Measurements from ENCODE around the gene ENGASE.
"Not testable (repeated sequence)": the region's sequence is repeated elsewhere in the genome, so short reads cannot be mapped to it uniquely, and the experiment has no call there.

The ENGASE gene

GRCh38 chr17:79054200-79054960, 20.2 kb upstream of the ENGASE start:
- no peak for DNase-seq

DNA sequence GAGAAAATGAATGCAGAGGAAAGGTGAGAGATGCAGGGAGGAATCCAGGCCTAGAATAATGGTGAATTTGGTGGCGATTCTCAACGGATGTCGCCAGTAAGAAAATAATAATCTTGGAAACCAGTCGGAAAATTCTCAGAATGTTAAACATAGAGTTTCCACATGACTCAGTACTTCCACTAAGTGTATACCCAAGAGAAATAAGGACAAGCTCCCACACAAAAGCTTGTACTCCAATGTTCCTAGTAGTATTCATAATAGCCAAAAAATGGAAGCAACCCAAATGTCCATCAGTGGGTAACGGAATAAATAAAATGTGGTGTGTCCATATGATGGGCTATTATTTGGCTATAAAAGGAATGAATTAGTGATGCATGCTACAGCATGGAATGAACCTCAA, 19.4 kb upstream of the ENGASE start:
- DNase-seq = no peak

DNA sequence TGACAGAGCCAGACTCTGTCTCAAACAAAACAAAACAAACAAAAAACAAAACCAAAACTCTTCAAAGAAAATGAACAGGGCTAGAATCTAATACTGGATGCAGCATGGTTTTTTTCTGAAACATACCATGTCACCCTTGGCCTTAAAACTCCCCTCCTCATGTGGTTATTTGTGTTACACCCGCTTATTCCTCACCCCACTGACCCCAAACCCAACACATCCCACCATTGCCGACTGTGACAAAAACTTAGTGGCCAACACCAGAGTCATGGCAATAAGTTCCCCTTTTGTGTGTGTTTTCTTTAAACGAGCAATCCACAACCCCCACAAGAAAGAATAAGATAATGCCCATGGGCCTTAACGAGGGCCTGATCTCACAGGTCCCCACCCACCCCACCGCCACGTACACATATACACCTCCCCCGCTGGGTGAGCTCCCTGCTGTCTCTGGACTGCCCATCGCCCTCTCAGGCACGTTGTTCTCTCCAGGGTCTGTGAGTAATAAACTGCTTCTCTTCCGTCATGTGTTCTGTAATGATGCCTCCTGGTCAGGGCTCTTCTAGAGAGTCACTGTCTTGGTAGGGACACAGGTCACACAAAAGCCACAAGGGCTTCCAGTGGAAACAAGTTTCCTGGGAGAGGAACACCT, 16.8 kb upstream of the ENGASE start:
- DNase-seq = no peak

- DNase-seq = no peak
Measured at GRCh38 chr17:79062691-79063090, 11.9 kb upstream of the ENGASE start.

DNA sequence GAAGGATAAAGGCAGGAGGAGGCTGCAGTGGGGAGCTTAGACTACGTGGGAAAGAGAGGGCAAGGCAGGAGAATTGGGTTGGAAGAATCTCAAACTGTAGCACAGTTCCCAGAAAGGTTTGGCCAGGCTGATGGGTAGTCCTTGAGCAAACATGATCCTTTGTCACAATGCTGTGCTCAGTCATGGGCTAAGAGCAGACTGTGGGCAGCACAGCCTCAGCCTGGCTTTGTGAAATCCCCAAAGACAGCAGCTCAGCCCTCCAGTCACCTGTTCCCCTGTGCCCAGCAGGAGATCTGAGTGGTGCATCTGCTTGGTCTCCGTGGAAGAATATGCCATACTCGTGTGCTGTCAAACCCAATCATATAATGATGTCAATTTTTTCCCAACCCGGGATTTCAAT, 10.6 kb upstream of the ENGASE start:
- no peak for DNase-seq

GRCh38 chr17:79065105-79065670, 9.4 kb upstream of the ENGASE start:
- no peak for DNase-seq

GRCh38 chr17:79066963-79067362, 7.7 kb upstream of the ENGASE start:
- no peak for DNase-seq

DNA sequence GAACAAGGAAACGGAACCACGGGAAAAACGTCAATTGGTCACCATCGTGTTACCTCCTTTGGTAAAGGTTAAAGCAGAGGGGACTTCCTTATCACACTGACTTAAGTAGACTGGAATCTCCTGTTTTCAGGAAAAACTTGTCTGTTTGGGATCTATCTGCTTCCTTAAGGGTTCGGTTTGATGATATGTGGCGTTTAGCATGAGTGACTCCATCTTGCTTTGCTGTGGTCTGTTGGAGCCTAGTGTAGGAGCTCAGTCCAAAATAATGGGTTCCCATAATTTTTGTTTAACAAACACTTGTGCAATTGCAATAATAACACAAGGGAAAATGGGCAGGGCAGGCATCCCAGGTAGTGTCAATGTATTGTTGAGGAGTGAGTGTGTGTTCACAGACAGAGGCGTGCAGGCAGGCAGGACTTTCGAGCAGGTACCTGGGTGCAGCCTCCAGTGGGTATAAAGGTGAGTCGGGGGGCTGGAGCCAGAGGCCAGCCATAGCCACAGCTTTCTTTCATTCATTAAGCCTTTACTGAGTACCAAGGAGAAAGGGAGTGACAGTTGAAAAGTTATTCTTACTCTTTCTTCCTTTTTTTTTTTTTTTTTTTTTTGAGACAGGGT, 4.3 kb upstream of the ENGASE start:
- no peak for DNase-seq

- no peak for DNase-seq
Measured at GRCh38 chr17:79071161-79071740, 3.4 kb upstream of the ENGASE start.

GRCh38 chr17:79072544-79072943, 2.1 kb upstream of the ENGASE start:
- DNase-seq = no peak

DNA sequence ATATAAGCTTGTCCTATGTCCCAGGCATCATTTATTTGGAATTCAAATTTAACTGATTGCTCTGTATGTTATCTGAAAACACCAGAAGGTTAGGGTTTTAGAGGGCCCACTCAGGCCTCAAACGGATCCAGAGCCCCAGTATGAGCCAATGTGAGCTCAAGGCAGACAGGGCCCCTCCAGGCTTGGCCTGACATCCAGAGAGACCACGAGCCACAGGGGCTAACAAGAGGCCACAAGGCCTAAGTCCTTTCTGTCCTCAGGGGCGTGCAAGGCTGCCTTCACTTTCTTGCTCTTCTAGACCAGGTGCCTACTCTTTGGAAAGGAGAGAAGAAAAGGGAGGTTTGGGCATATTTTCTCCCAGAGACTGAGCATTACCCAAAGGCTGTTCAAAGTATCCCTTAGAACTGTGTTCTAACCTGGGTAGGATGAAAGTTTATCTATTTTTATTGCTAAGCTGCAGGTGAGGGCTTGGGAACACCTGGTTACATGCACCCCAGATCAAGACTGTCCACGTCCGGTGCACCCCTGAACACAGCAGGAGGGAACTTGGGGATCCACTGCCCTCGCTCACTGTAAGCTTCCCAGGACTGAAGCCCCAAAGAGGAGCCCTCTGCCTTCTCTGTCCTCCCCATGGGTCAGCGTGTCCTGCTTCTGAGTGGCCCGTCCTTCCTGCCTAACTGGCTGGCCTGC, 1.5 kb upstream of the ENGASE start:
- no peak for DNase-seq

GRCh38 chr17:79073706-79074088, 927 bp upstream of the ENGASE start:
- no peak for DNase-seq

DNA sequence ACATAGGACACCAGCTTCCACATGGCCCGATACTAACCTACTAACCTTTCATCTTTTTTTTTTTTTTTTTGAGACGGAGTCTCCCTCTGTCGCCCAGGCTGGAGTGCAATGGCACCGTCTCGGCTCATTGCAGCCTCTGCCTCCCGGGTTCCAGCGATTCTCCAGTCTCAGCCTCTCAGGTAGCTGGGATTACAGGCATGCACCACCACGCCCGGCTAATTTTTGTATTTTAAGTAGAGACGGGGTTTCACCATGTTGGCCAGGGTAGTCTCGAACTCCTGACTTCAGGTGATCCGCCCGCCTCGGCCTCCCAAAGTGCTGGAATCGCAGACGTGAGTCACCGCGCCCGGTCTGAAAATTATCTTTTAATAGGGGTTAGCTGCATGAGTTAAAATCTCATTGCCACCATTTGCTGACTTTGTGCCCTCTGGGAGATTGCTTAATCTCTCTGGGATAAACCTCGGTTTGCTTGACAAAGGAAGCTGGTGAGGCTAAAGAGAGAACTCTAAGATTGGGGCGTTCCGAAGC, 439 bp upstream of the ENGASE start:
- not testable (repeated sequence) for DNase-seq

DNA sequence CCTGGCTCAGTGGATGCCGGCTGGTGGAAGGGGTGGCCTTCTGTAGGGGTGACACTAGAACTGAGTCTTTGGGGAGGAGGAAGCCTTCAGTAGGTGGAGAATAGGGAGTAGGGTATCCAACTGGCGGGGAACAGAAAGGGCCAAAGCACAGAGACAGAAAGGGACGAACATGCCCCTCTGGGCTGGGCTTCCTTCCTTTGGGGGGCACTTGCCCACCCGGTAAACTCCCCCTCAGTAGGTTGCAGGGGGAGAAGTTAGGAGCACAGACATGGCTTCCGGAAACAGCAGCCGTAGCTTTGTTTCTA, 774 bp downstream of the ENGASE start:
- no peak for DNase-seq

GRCh38 chr17:79075861-79076406, 1.3 kb downstream of the ENGASE start:
- no peak for DNase-seq

DNA sequence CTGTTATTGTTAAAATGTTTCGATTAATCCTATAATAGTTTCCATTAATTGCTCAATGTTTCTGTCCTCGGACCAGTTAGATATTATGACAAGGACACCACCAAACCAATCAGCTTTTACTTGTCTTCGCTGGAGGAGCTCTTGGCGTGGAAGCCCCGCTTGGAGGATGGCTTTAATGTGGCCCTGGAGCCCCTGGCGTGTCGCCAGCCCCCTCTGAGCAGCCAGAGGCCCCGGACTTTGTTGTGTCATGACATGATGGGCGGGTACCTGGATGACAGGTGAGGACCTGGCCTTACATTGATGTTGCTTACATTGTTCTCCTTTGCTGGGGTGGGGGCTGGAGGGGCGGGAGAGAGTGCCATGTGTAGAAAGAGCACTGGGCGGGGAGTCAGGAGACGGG, 3.0 kb downstream of the ENGASE start:
- DNase-seq = no peak

DNA sequence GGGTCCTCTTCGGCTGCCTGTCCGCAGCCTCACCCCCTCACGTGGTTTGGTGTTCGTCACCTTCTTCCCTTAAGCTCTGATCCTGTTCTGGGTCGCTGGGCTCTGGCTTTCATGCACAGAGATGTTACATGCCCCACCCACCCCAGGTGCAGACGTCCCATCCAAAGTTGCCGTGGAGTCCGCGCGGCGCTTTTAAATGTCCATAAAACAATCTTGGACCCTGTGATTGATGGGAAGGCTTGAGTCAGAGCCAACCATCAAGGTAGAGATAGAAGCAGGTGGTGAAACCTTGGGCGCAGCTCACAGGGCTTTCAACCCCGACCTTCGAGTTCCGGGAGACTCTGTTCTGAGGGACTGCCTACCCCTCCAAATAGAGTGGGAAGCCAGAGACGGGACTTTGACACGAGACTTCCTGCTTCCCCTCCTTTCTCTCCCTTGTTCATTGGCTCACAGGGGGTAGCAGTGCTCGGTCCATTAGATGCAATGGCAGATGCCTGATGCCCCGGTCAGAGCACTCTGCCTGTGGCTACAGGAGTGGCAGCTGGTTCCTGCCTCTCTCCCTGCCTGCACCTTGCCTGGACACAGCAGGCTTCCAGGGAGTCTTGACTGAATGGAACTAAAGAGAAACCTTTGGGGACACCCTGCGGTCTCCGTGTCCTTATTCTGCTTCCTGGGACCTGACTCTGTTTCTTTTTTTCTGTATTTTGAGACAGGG, 4.0 kb downstream of the ENGASE start:
- DNase-seq = no peak

- DNase-seq = no peak
Measured at GRCh38 chr17:79079421-79080200, 5.0 kb downstream of the ENGASE start.

GRCh38 chr17:79080349-79080748, 5.7 kb downstream of the ENGASE start:
- no peak for DNase-seq

DNA sequence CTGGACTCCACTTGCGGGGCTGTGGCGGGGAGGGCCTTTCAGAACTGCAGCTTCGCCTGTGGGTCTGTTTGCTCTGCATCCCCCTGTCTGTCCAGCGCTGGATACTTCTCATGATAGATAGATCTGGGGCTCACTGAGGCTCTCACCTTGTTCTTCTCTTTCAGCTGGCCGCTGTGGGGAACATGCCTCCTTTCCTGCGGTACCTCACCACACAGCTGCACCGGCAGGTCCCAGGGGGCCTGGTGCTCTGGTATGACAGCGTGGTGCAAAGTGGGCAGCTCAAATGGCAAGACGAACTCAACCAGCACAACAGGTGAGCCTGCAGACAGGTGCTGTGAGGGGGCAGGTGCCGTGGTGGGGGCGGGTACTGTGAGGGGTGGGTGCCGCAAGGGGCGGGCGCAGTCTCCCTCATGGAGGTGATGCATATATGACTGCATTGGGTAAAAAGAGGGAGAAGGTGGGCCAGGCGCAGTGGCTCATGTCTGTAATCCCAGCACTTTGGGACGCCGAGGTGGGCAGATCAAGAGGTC, 6.2 kb downstream of the ENGASE start:
- no peak for DNase-seq

All from midbrain (tissue), 1 donor.